IMR-90 (cell line): ENCODE measurements around the gene CELF6. TPM values are rescaled to one million over a fixed set of nuclear protein-coding genes. Genes with fewer than 3 reads are reported as not detected.

Experiments used
- ATAC-seq: fragments of 200-7000 bp; cut with Tn5 transposase; 2 replicates; pipeline ENCODE4 v1.9.1; 2020; ENCODE audit warnings: low read depth, mild to moderate bottlenecking, moderate library complexity
- BruUV-seq: library from RNA; stranded (reverse); fragments of 400-500 nt; replicated peaks from 2 replicates; lab custom pipeline; 2021; lab: Mats Ljungman, UMichigan
- CTCF ChIA-PET: fragments of 300-600 bp; formaldehyde crosslinking; extraction: SDS; loops from one replicate; lab custom pipeline; 2021; ENCODE audit warnings: antibody characterized with exemption; lab: Yijun Ruan, JAX
- POLR2A ChIA-PET: fragments of 300-600 bp; sonication (Branson Sonifier 250); formaldehyde crosslinking; loops from one replicate; lab custom pipeline; 2022; ENCODE audit warnings: antibody characterized with exemption; ENCODE audit not compliant: unreplicated experiment; lab: Charles Lee
- DNase-seq: peaks from one replicate; pipeline ENCODE4 v3.0.0; 2013
- H2AFZ ChIP-seq: replicated peaks from 2 replicates; pipeline ENCODE3; 2013; ENCODE audit warnings: low read length, mild to moderate bottlenecking; ENCODE audit not compliant: poor library complexity
- H2AK5ac ChIP-seq: 2 replicates; pipeline ENCODE4 v1.6.1; 2013; ENCODE audit warnings: low read depth, low read length, inconsistent platforms
- H2AK9ac ChIP-seq: replicated peaks from 2 replicates; pipeline ENCODE3; 2013; ENCODE audit warnings: mild to moderate bottlenecking, low read depth, low read length, moderate library complexity; ENCODE audit not compliant: poor library complexity
- H2BK120ac ChIP-seq: 2 replicates; pipeline ENCODE4 v1.6.1; 2013; ENCODE audit warnings: low read depth, low read length, inconsistent platforms
- H2BK15ac ChIP-seq: 3 replicates; pipeline ENCODE4 v1.6.1; 2013; ENCODE audit warnings: low read depth, low read length, inconsistent platforms
- H2BK20ac ChIP-seq: 2 replicates; pipeline ENCODE4 v1.6.1; 2013; ENCODE audit warnings: low read depth, mild to moderate bottlenecking, inconsistent platforms, low read length, moderate library complexity
- H2BK5ac ChIP-seq: 2 replicates; pipeline ENCODE4 v1.6.1; 2013; ENCODE audit warnings: mild to moderate bottlenecking, low read depth, low read length, inconsistent platforms; ENCODE audit not compliant: poor library complexity, severe bottlenecking
- H3K14ac ChIP-seq: replicated peaks from 2 replicates; pipeline ENCODE4 v1.6.1; 2013; ENCODE audit warnings: low read depth, low read length, inconsistent platforms
- H3K18ac ChIP-seq: 2 replicates; pipeline ENCODE4 v1.6.1; 2013; ENCODE audit warnings: low read depth, low read length, control low read depth
- H3K23ac ChIP-seq: 2 replicates; pipeline ENCODE4 v1.6.1; 2013; ENCODE audit warnings: low read depth, low read length, inconsistent platforms
- H3K27ac ChIP-seq: 2 replicates; pipeline ENCODE4 v1.5.1; 2013; ENCODE audit warnings: mild to moderate bottlenecking, control low read depth, low read length; ENCODE audit not compliant: insufficient read depth
- H3K27me3 ChIP-seq: 2 replicates; pipeline ENCODE4 v1.6.1; 2013; ENCODE audit warnings: low read length; ENCODE audit not compliant: control insufficient read depth, insufficient read depth
- H3K36me3 ChIP-seq: 2 replicates; pipeline ENCODE4 v1.6.1; 2013; ENCODE audit warnings: low read length, mixed read lengths; ENCODE audit not compliant: control insufficient read depth, insufficient read depth
- H3K4ac ChIP-seq: 2 replicates; pipeline ENCODE4 v1.6.1; 2013; ENCODE audit warnings: low read depth, low read length, inconsistent platforms
- H3K4me1 ChIP-seq: 2 replicates; pipeline ENCODE4 v1.6.1; 2013; ENCODE audit warnings: low read length, mixed read lengths; ENCODE audit not compliant: control insufficient read depth, insufficient read depth
- H3K4me2 ChIP-seq: 2 replicates; pipeline ENCODE4 v1.6.1; 2013; ENCODE audit warnings: low read depth, mild to moderate bottlenecking, control low read depth, low read length, moderate library complexity
- H3K4me3 ChIP-seq: 2 replicates; pipeline ENCODE4 v1.5.1; 2013; ENCODE audit warnings: low read depth, mild to moderate bottlenecking, control low read depth, low read length, moderate library complexity; ENCODE audit not compliant: insufficient read depth
- H3K56ac ChIP-seq: 2 replicates; pipeline ENCODE4 v1.6.1; 2013; ENCODE audit warnings: low read length, inconsistent platforms; ENCODE audit not compliant: insufficient read depth; ENCODE audit errors: extremely low read depth
- H3K79me1 ChIP-seq, 2 experiments: 2 replicates each; pipeline ENCODE4 v1.6.1; 2013; ENCODE audit warnings: low read length in 2 of 2, inconsistent platforms in 1 of 2, low read depth in 1 of 2
- H3K9ac ChIP-seq: 2 replicates; pipeline ENCODE4 v1.6.1; 2013; ENCODE audit warnings: low read depth, low read length, control low read depth
- H3K9me1 ChIP-seq: 2 replicates; pipeline ENCODE4 v1.6.1; 2013; ENCODE audit warnings: low read length, inconsistent platforms; ENCODE audit not compliant: insufficient read depth
- H3K9me3 ChIP-seq: 2 replicates; pipeline ENCODE4 v1.6.1; 2013; ENCODE audit warnings: low read length; ENCODE audit not compliant: control insufficient read depth, insufficient read depth
- H4K20me1 ChIP-seq: 2 replicates; pipeline ENCODE4 v1.6.1; 2013; ENCODE audit warnings: low read length, inconsistent platforms; ENCODE audit not compliant: insufficient read depth
- H4K5ac ChIP-seq: 2 replicates; pipeline ENCODE4 v1.6.1; 2013; ENCODE audit warnings: mild to moderate bottlenecking, low read depth, low read length, control low read depth
- H4K8ac ChIP-seq, 2 experiments: 2 replicates each; pipeline ENCODE4 v1.6.1; 2013; ENCODE audit warnings: low read depth in 2 of 2, low read length in 2 of 2, control low read depth in 1 of 2, inconsistent platforms in 1 of 2
- H4K91ac ChIP-seq: 2 replicates; pipeline ENCODE4 v1.6.1; 2013; ENCODE audit warnings: low read depth, low read length, inconsistent platforms; ENCODE audit not compliant: insufficient read depth
- BHLHE40 ChIP-seq: fragments of 150-350 bp; IDR thresholded peaks from 2 replicates; pipeline ENCODE4 v1.6.1; 2016; ENCODE audit warnings: mild to moderate bottlenecking, low read depth, low read length
- FOS ChIP-seq: fragments of 150-350 bp; IDR thresholded peaks from 2 replicates; pipeline ENCODE4 v1.6.1; 2016; ENCODE audit warnings: low read depth, low read length
- NFE2L2 ChIP-seq: fragments of 150-350 bp; IDR thresholded peaks from 2 replicates; pipeline ENCODE4 v1.6.1; 2016; ENCODE audit warnings: low read depth, mild to moderate bottlenecking, low read length
- RAD21 ChIP-seq: IDR thresholded peaks from 2 replicates; pipeline ENCODE4 v1.6.1; 2012; ENCODE audit warnings: low read length, improper control_type of control experiment
- RFX5 ChIP-seq: IDR thresholded peaks from 2 replicates; pipeline ENCODE4 v1.8.0; 2012; ENCODE audit warnings: low read depth, mild to moderate bottlenecking, low read length, moderate library complexity
- USF2 ChIP-seq: fragments of 150-350 bp; IDR thresholded peaks from 2 replicates; pipeline ENCODE4 v1.6.1; 2017; ENCODE audit warnings: mild to moderate bottlenecking, antibody characterized with exemption, low read length, low read depth
- WGBS, 2 experiments: methylation state at CpG; one replicate each; pipeline versions ENCODE4 v1.1.5 to v1.1.7; 2013; ENCODE audit warnings: missing lambda C conversion rate in 2 of 2; ENCODE audit not compliant: insufficient read length in 1 of 2; ENCODE audit errors: extremely low coverage in 2 of 2; 5-methylcytosine and 5-hydroxymethylcytosine counted together
- dilution Hi-C: fragments of 300-500 bp; cut with HindIII; formaldehyde crosslinking; loops from one replicate; pipeline ENCODE4 v1.14.3; 2018; ENCODE audit warnings: low sequenced_read_pairs; ENCODE audit not compliant: unreplicated experiment
- in situ Hi-C: fragments of 300-500 bp; cut with MboI; formaldehyde crosslinking; loops from 3 replicates; pipeline ENCODE4 v1.14.3; 2019; ENCODE audit warnings: low sequenced_read_pairs, inconsistent platforms, mixed read lengths
- intact Hi-C: fragments of 100-400 bp; cut with micrococcal nuclease; formaldehyde crosslinking; loops from 2 replicates; pipeline ENCODE4 v1.10.0; 2022
- polyA plus RNA-seq, 3 experiments: library from polyadenylated mRNA; depleted of rRNA; stranded (reverse); fragments of >200 nt; gene quantifications; 2 replicates each; pipeline ENCODE4 v1.2.3, GENCODE V29; 2012; ENCODE audit warnings: low replicate concordance in 1 of 3
- total RNA-seq: library from RNA; depleted of rRNA; stranded (reverse); fragments of >200 nt; gene quantifications from 2 replicates; pipeline ENCODE4 v1.2.3, GENCODE V29; 2012

Gene CELF6
- total and polyA plus RNA-seq, 2 of the 4 experiments (the other 2 are of a cell fraction) = 0.07 TPM; not detected in 1

- no peak for TF ChIP-seq RFX5
Observed at GRCh38 chr15:72368899-72369298, 48.9 kb upstream of the CELF6 start (continued).

- Histone ChIP-seq H4K20me1 (peaks cover 17% of the 10 kb centered on the region; the same call in 1 of the 2 replicates), H3K23ac (no peak overlapping the region), H2BK120ac (no peak overlapping the region), H3K14ac (no peak overlapping the region), H2AFZ (no peak overlapping the region), H2BK5ac (no peak overlapping the region), H4K8ac (no peak overlapping the region), H2BK20ac (no peak overlapping the region), H3K4me2 (no peak overlapping the region), H3K27ac (no peak overlapping the region), H3K9ac (no peak overlapping the region), H3K18ac (no peak overlapping the region), H3K36me3 (peaks cover 3% of the 10 kb centered on the region; the same call in 1 of the 2 replicates), H3K27me3 (no peaks in the 10 kb centered on the region), H3K9me3 (no peaks in the 10 kb centered on the region), H4K91ac (no peak overlapping the region), H2BK15ac (no peak overlapping the region), H3K4ac (no peak overlapping the region), H2AK9ac (no peak overlapping the region), H2AK5ac (no peak overlapping the region), H3K4me3 (no peak overlapping the region), H3K9me1 (peaks cover 6% of the 10 kb centered on the region; the same call in 1 of the 2 replicates), H3K56ac (no peak overlapping the region), H3K79me1 (peaks cover 23 to 59% of the 10 kb centered on the region in 2 experiments), H4K5ac (no peak overlapping the region), H3K4me1 (no peaks in the 10 kb centered on the region)
- intact Hi-C loops = no loop called here
- dilution Hi-C loops = no loop called here
- ChIA-PET POLR2A (no interaction called here), CTCF (interaction anchor here (1.2 kb wide), 1 partner anchor 16 kb away, joined by 3 read pairs; no protein-coding TSS in a partner anchor)
- DNase-seq = no peak
- no peak for ATAC-seq
- no peak for TF ChIP-seq BHLHE40
- TF ChIP-seq NFE2L2 = no peak
- no peak for TF ChIP-seq RAD21
- TF ChIP-seq USF2 = no peak
- no peak for TF ChIP-seq FOS
- no CpG with 5 or more reads among the region's 2 CpGs for WGBS, 2 experiments
- in situ Hi-C loops = no loop called here
- no TSS peak for BruUV-seq
Observed at GRCh38 chr15:72368325-72368724, 48.4 kb upstream of the CELF6 start.
